Measurements from ENCODE around the gene XIST. TPM values are rescaled to one million over a fixed set of nuclear protein-coding genes. Genes with fewer than 3 reads are reported as not detected.
"Not testable (repeated sequence)": the region's sequence is repeated elsewhere in the genome, so short reads cannot be mapped to it uniquely, and the experiment has no call there.

Gene XIST
- not detected for total RNA-seq

- no peak for TF ChIP-seq CTCF (IDR thresholded peaks at IDR 0.05)
- no peak within 1 kb of the TSS for H3K27ac Mint-ChIP-seq
- no peaks in the 10 kb centered on the region for H3K27me3 Mint-ChIP-seq
- ChIA-PET POLR2A (no interaction called here), CTCF (interaction anchor here (2.0 kb wide), 1 partner anchor 163 kb away, joined by 10 read pairs; no protein-coding TSS in a partner anchor)
- DNase-seq (no peak), ATAC-seq (no peak)
- no peaks in the 10 kb centered on the region for H3K36me3 Mint-ChIP-seq (ENCODE audit: low read depth)
- H3K4me3 Mint-ChIP-seq, result no peak within 1 kb of the TSS
- H3K4me1 Mint-ChIP-seq (ENCODE audit: low read depth), result no peaks in the 10 kb centered on the region
- intact Hi-C loops (cut with micrococcal nuclease), result no loop called here
- no peaks in the 10 kb centered on the region for H3K9me3 Mint-ChIP-seq
These were observed at the start of gene XIST for GRCh38 chrX:73852467-73852866. Gene XIST (minus strand): TSS chrX:73852714.

- DNase-seq; H3K27ac Mint-ChIP-seq; H3K4me3 Mint-ChIP-seq; H3K9me3 Mint-ChIP-seq; CTCF ChIA-PET; ATAC-seq; H3K27me3 Mint-ChIP-seq; H3K36me3 Mint-ChIP-seq (ENCODE audit: low read depth); H3K4me1 Mint-ChIP-seq (ENCODE audit: low read depth); POLR2A ChIA-PET; intact Hi-C loops (cut with micrococcal nuclease): not testable (repeated sequence)
These were observed 45.8 kb upstream of the XIST start for GRCh38 chrX:73898315-73898714.

GRCh38 chrX:73892515-73893090 is 40.1 kb upstream of the XIST start:
- intact Hi-C loops (cut with micrococcal nuclease); H3K36me3 Mint-ChIP-seq (ENCODE audit: low read depth); H3K4me1 Mint-ChIP-seq (ENCODE audit: low read depth); POLR2A ChIA-PET; H3K27me3 Mint-ChIP-seq; H3K4me3 Mint-ChIP-seq; H3K27ac Mint-ChIP-seq; H3K9me3 Mint-ChIP-seq; ATAC-seq; CTCF ChIA-PET: not testable (repeated sequence)
- DNase-seq, result peak; percentile 2

- H3K27ac Mint-ChIP-seq; ATAC-seq; H3K9me3 Mint-ChIP-seq; CTCF ChIA-PET; POLR2A ChIA-PET; intact Hi-C loops (cut with micrococcal nuclease); H3K36me3 Mint-ChIP-seq (ENCODE audit: low read depth); H3K4me1 Mint-ChIP-seq (ENCODE audit: low read depth); H3K4me3 Mint-ChIP-seq; DNase-seq; H3K27me3 Mint-ChIP-seq: not testable (repeated sequence)
These were observed 29.7 kb upstream of the XIST start for GRCh38 chrX:73882260-73882659.

- ATAC-seq (no peak), DNase-seq (no peak)
- H3K27ac Mint-ChIP-seq, result no peak overlapping the region
- H3K36me3 Mint-ChIP-seq (ENCODE audit: low read depth), result peaks cover 3% of the 10 kb centered on the region
- no peak overlapping the region for H3K4me3 Mint-ChIP-seq
- no peak for TF ChIP-seq CTCF (IDR thresholded peaks at IDR 0.05)
- intact Hi-C loops (cut with micrococcal nuclease), result no loop called here
- ChIA-PET CTCF (no interaction called here), POLR2A (no interaction called here)
- no peaks in the 10 kb centered on the region for H3K27me3 Mint-ChIP-seq
- peaks cover 3% of the 10 kb centered on the region for H3K9me3 Mint-ChIP-seq
- H3K4me1 Mint-ChIP-seq (ENCODE audit: low read depth), result no peaks in the 10 kb centered on the region
These were observed 25.2 kb upstream of the XIST start for GRCh38 chrX:73877687-73878086.

- Mint-ChIP-seq H3K36me3 (ENCODE audit: low read depth) (peaks cover 3% of the 10 kb centered on the region), H3K4me1 (ENCODE audit: low read depth) (peaks cover 2% of the 10 kb centered on the region), H3K27me3 (no peaks in the 10 kb centered on the region), H3K4me3 (no peak overlapping the region), H3K9me3 (peaks cover 3% of the 10 kb centered on the region), H3K27ac (no peak overlapping the region)
- CTCF ChIA-PET, result no interaction called here
- ATAC-seq, result no peak
- POLR2A ChIA-PET, result no interaction called here
- TF ChIP-seq CTCF (IDR thresholded peaks at IDR 0.05), result no peak
- DNase-seq, result no peak
- intact Hi-C loops (cut with micrococcal nuclease), result no loop called here
These were observed 24.4 kb upstream of the XIST start for GRCh38 chrX:73876911-73877310.

GRCh38 chrX:73868916-73869315 is 16.4 kb upstream of the XIST start:
- ChIA-PET POLR2A (no interaction called here), CTCF (no interaction called here)
- no peak overlapping the region for H3K4me3 Mint-ChIP-seq
- H3K9me3 Mint-ChIP-seq, result no peaks in the 10 kb centered on the region
- no peak for DNase-seq
- no peak overlapping the region for H3K27ac Mint-ChIP-seq
- intact Hi-C loops (cut with micrococcal nuclease), result no loop called here
- no peak for TF ChIP-seq CTCF (IDR thresholded peaks at IDR 0.05)
- H3K36me3 Mint-ChIP-seq (ENCODE audit: low read depth), result no peaks in the 10 kb centered on the region
- no peak for ATAC-seq
- peaks cover 4% of the 10 kb centered on the region for H3K4me1 Mint-ChIP-seq (ENCODE audit: low read depth)
- H3K27me3 Mint-ChIP-seq, result no peaks in the 10 kb centered on the region

Data from activated CD8-positive, alpha-beta T cell treated with anti-CD3 and anti-CD28 coated beads for 36 hours (primary cell).